ENCODE measurements around the gene TMEM42.
"Not testable (repeated sequence)": the region's sequence is repeated elsewhere in the genome, so short reads cannot be mapped to it uniquely, and the experiment has no call there.

Gene TMEM42
- total RNA-seq: 2.9 to 14.6 (median 6.7) reads per million in 9 experiments

- Mint-ChIP-seq H3K4me1 (ENCODE audit: low read depth in 2 of 2) (peaks cover 37 to 41% of the 10 kb centered on the region in 2 donors), H3K9me3 (no peaks in the 10 kb centered on the region), H3K27ac (peak within 1 kb of the TSS; percentile 95 to 98), H3K4me3 (peak within 1 kb of the TSS; percentile 86 to 89), H3K36me3 (ENCODE audit: insufficient read depth) (peaks cover 7% of the 10 kb centered on the region), H3K27me3 (no peaks in the 10 kb centered on the region)
- DNase-seq: peak; percentile 81 to 85 (median 85)
- ATAC-seq (replicated peaks): peak; percentile 89
These were observed at the start of gene TMEM42 for GRCh38 chr3:44861412-44862225. TMEM42 (plus strand) TSS chr3:44861912; CDS start chr3:44861925, 13 bp downstream.

DNA sequence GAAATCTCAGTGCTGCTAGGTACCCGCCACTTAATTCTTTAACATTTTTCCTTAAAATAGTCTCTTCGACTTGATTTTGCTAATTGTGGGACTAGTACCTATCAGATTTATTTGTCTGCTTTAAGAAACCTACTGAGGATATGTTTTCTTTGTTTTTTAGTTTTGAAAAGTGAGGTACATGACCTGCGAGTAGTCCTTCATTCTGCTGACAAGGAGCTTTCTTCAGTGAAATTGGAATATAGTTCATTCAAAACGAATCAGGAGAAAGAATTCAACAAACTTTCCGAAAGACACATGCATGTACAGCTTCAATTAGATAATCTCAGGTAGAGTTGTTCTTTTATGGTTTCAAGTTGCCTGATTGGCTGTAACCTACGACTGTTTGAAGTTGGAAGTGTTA is 47.0 kb upstream of the TMEM42 start:
- Mint-ChIP-seq H3K27me3 (no peaks in the 10 kb centered on the region), H3K9me3 (no peaks in the 10 kb centered on the region), H3K27ac (no peak overlapping the region), H3K4me3 (no peak overlapping the region), H3K36me3 (ENCODE audit: insufficient read depth) (peaks cover 2% of the 10 kb centered on the region), H3K4me1 (ENCODE audit: low read depth in 2 of 2) (no peaks in the 10 kb centered on the region)
- DNase-seq: no peak
- no peak for ATAC-seq (replicated peaks)

DNA sequence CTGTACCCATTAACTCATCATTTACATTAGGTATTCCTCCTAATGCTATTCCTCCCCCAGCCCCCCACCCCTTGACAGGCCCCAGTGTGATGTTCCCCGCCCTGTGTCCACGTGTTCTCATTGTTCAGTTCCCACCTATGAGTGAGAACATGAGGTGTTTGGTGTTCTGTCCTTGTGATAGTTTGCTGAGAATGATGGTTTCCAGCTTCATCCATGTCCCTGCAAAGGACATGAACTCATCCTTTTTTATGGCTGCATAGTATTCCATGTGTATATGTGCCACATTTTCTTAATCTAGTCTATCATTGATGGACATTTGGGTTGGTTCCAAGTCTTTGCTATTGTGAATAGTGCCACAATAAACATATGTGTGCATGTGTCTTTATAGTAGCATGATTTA is 45.4 kb upstream of the TMEM42 start:
- not testable (repeated sequence) for H3K9me3 Mint-ChIP-seq; H3K4me1 Mint-ChIP-seq (ENCODE audit: low read depth in 2 of 2); H3K36me3 Mint-ChIP-seq (ENCODE audit: insufficient read depth); H3K4me3 Mint-ChIP-seq; H3K27me3 Mint-ChIP-seq; ATAC-seq (replicated peaks); DNase-seq; H3K27ac Mint-ChIP-seq

GRCh38 chr3:44821206-44821605 is 40.5 kb upstream of the TMEM42 start:
- DNase-seq; H3K27ac Mint-ChIP-seq; H3K9me3 Mint-ChIP-seq; ATAC-seq (replicated peaks); H3K36me3 Mint-ChIP-seq (ENCODE audit: insufficient read depth); H3K27me3 Mint-ChIP-seq; H3K4me3 Mint-ChIP-seq; H3K4me1 Mint-ChIP-seq (ENCODE audit: low read depth in 2 of 2): not testable (repeated sequence)

DNA sequence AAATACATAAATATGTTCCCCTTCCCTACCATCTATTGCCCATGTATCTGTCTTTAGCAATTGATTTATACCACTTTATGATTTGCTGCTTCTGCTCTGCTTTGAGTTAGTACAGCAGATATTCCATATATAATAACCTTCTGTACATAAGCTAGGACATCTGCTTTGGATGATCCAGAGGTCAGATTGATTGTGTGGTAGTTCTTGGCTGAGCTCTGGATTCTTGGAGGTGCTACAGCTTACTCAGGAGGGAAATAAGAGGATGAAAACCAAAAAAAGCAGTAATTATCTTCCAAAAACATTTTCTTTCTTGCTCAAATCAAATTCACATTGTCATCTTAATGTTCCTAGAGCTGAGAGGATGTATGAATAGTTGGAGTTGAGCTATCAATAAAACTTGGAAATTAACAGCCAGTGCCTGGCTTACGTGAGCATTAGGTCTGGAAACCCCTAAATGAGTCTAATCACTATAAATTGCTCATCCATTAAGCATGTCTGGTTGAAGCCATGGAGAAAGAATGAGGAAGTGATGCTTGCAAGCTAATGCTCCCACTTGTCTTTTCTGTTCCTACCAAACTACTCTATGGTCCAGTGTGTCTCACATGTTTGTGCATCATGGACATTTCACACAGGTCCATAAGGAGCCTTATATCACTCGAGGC is 36.3 kb upstream of the TMEM42 start:
- Mint-ChIP-seq H3K27me3 (no peaks in the 10 kb centered on the region), H3K4me1 (ENCODE audit: low read depth in 2 of 2) (no peaks in the 10 kb centered on the region), H3K4me3 (no peak overlapping the region), H3K36me3 (ENCODE audit: insufficient read depth) (peaks cover 8% of the 10 kb centered on the region), H3K9me3 (no peaks in the 10 kb centered on the region), H3K27ac (no peak overlapping the region)
- ATAC-seq (replicated peaks): no peak
- no peak for DNase-seq

GRCh38 chr3:44827196-44827595 is 34.5 kb upstream of the TMEM42 start:
- Mint-ChIP-seq H3K9me3 (no peaks in the 10 kb centered on the region), H3K4me3 (no peak overlapping the region), H3K36me3 (ENCODE audit: insufficient read depth) (peaks cover 8% of the 10 kb centered on the region), H3K27ac (no peak overlapping the region), H3K27me3 (no peaks in the 10 kb centered on the region), H3K4me1 (ENCODE audit: low read depth in 2 of 2) (no peaks in the 10 kb centered on the region)
- DNase-seq (no peak), ATAC-seq (replicated peaks) (no peak)

GRCh38 chr3:44831232-44831631 is 30.5 kb upstream of the TMEM42 start:
- Mint-ChIP-seq H3K27ac (no peak overlapping the region), H3K36me3 (ENCODE audit: insufficient read depth) (peaks cover 8% of the 10 kb centered on the region), H3K9me3 (no peaks in the 10 kb centered on the region), H3K27me3 (no peaks in the 10 kb centered on the region), H3K4me1 (ENCODE audit: low read depth in 2 of 2) (no peaks in the 10 kb centered on the region), H3K4me3 (no peak overlapping the region)
- ATAC-seq (replicated peaks): no peak
- DNase-seq: no peak

DNA sequence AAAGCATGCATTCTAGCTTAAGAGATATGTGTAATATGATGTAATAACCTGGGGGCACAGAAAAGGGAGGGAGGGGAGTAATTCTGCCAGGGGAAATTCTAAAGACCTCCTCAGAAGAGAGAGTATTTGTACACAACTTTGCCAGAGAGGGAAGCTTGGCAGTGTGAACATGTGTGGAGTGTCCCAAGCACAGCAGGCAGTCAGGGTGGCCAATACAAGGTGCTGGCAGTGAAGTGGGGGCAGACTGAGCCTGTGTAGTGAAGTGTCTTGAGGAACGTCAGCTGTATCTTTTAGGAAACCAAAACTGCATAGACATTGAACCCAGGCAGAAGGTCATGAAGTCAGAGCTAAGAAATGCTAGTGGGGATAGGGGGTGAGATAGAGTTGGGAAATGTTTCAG is 29.7 kb upstream of the TMEM42 start:
- ATAC-seq (replicated peaks) (no peak), DNase-seq (no peak)
- Mint-ChIP-seq H3K27ac (no peak overlapping the region), H3K4me3 (no peak overlapping the region), H3K27me3 (no peaks in the 10 kb centered on the region), H3K4me1 (ENCODE audit: low read depth in 2 of 2) (no peaks in the 10 kb centered on the region), H3K36me3 (ENCODE audit: insufficient read depth) (peaks cover 8% of the 10 kb centered on the region), H3K9me3 (no peaks in the 10 kb centered on the region)

GRCh38 chr3:44832965-44833364 is 28.7 kb upstream of the TMEM42 start:
- Mint-ChIP-seq H3K4me1 (ENCODE audit: low read depth in 2 of 2) (no peaks in the 10 kb centered on the region), H3K27me3 (no peaks in the 10 kb centered on the region), H3K4me3 (no peak overlapping the region), H3K27ac (no peak overlapping the region), H3K36me3 (ENCODE audit: insufficient read depth) (peaks cover 8% of the 10 kb centered on the region), H3K9me3 (no peaks in the 10 kb centered on the region)
- no peak for ATAC-seq (replicated peaks)
- DNase-seq: no peak

- no peak for DNase-seq
- no peak for ATAC-seq (replicated peaks)
- Mint-ChIP-seq H3K9me3 (peaks cover 0 to 2% of the 10 kb centered on the region in 2 donors), H3K27me3 (no peaks in the 10 kb centered on the region), H3K4me1 (ENCODE audit: low read depth in 2 of 2) (no peaks in the 10 kb centered on the region), H3K36me3 (ENCODE audit: insufficient read depth) (peaks cover 8% of the 10 kb centered on the region), H3K4me3 (no peak overlapping the region), H3K27ac (no peak overlapping the region)
These were observed 28.3 kb upstream of the TMEM42 start for GRCh38 chr3:44833394-44833793.

DNA sequence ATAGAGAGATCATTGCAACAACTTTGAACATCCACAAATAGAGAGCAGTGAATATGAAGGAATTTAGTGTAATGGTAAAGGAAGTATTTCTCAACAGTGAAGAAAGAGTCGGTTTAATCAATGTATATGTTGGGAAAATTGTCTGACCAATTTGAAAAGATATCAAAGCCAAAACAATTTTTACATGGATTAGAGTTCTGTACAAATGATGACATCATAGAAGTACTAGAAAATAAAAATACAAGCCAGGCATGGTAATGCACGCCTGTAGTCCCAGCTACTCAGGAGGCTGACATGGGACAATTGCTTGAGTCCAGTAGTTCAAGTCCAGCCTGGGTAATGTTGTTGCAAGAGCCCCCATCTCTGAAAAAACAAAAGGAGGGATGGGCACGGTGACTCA is 26.0 kb upstream of the TMEM42 start:
- peaks cover 0 to 2% of the 10 kb centered on the region in 2 donors for H3K9me3 Mint-ChIP-seq
- no peak overlapping the region for H3K27ac Mint-ChIP-seq
- ATAC-seq (replicated peaks) (no peak), DNase-seq (no peak)
- H3K4me3 Mint-ChIP-seq: no peak overlapping the region
- H3K27me3 Mint-ChIP-seq: no peaks in the 10 kb centered on the region
- no peaks in the 10 kb centered on the region for H3K36me3 Mint-ChIP-seq (ENCODE audit: insufficient read depth)
- no peaks in the 10 kb centered on the region for H3K4me1 Mint-ChIP-seq (ENCODE audit: low read depth in 2 of 2)

DNA sequence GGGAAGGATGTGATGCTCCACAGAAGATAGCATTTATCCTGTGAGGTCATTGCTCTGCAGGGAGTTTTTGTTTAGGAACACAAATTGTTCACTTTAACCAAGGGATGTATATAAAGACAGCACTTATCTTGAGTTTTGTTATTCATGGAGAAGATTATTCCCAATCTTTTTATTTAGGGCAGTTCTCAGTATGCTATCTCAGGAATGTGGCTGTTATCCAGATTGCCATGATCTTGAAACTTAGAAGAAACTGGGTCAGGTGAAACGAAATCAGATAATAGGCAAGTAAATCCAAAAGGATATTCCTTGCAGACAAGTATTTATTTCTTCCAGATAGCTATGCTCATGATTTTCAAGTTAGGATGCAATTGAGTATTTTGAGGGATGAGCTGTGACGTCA is 19.3 kb upstream of the TMEM42 start:
- Mint-ChIP-seq H3K4me1 (ENCODE audit: low read depth in 2 of 2) (no peaks in the 10 kb centered on the region), H3K9me3 (peaks cover 0 to 2% of the 10 kb centered on the region in 2 donors), H3K27me3 (no peaks in the 10 kb centered on the region), H3K36me3 (ENCODE audit: insufficient read depth) (no peaks in the 10 kb centered on the region), H3K27ac (no peak overlapping the region), H3K4me3 (no peak overlapping the region)
- DNase-seq: no peak
- no peak for ATAC-seq (replicated peaks)

DNA sequence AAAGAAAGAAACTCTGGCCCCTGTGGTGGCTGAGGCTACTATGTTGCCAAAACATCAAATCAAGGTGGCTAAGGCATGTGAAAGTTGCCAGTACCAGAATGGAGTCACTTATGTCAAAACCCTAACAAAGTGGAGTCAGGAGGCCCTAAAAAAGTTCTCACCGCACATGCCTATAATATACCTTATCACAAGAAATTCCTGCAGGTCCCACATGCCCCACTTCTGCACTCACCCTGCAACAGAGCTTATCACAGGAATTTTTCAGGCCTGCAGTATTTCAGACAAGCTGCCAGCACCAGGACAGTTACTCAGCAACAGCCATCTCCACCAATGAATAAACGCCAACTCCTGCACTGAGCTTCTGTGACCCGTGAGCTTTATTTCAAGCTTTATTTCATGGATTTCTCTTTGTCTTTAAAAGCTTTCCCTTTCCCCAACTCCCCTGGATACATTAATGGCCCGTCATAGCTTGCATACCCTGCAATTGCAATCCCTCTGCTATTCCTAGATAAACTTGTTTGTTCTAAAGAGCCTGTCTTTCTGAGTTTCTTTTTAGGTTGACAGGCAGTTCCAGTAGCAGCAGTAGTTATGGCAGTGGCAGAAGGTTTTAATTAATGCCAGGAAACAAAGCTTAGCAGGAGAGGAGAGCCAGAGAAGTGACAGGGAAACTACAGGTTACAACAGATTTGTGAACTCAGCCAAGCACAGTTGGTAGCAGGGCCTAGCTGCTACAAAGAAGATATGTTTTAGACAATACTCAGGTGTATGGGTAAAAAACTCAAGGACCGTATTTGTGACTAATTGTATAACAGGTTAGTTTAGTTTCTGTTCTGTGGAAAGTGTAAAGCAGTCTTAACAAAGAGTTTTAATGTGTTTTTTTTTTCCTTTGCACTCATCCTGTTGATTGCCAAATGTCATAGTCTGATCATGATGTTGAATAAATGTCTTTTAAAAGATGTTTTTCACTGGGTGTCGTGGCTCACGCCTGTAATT is 15.9 kb upstream of the TMEM42 start:
- Mint-ChIP-seq H3K36me3 (ENCODE audit: insufficient read depth) (no peaks in the 10 kb centered on the region), H3K27me3 (no peaks in the 10 kb centered on the region), H3K4me3 (no peak overlapping the region), H3K9me3 (no peaks in the 10 kb centered on the region), H3K27ac (no peak overlapping the region), H3K4me1 (ENCODE audit: low read depth in 2 of 2) (no peaks in the 10 kb centered on the region)
- no peak for DNase-seq
- ATAC-seq (replicated peaks): no peak
